WERI-Rb-1 (cell line): ENCODE data around the gene PXMP2.

Experiments used
- DNase-seq: peaks from one replicate; pipeline ENCODE4 v3.0.0-alpha.2; 2020
- H3K27ac ChIP-seq: fragments of 250-450 bp; sonication (Bioruptor Pico); 2 replicates; pipeline ENCODE4 v1.5.1; 2020; ENCODE audit warnings: mild to moderate bottlenecking, moderate library complexity
- H3K27me3 ChIP-seq: fragments of 250-450 bp; sonication (Bioruptor Pico); 2 replicates; pipeline ENCODE4 v1.5.1; 2021; ENCODE audit warnings: mild to moderate bottlenecking, low read depth, moderate library complexity; ENCODE audit not compliant: insufficient read depth, severe bottlenecking
- H3K36me3 ChIP-seq: fragments of 250-450 bp; sonication (Bioruptor Pico); 2 replicates; pipeline ENCODE4 v1.5.1; 2020; ENCODE audit warnings: mild to moderate bottlenecking, moderate library complexity
- H3K4me3 ChIP-seq: 2 replicates; pipeline ENCODE4 v1.5.1; 2011; ENCODE audit warnings: low read depth, mild to moderate bottlenecking, control low read depth, low read length
- H3K9me3 ChIP-seq: fragments of 250-450 bp; sonication (Bioruptor Pico); 2 replicates; pipeline ENCODE4 v1.5.1; 2021; ENCODE audit warnings: mild to moderate bottlenecking, moderate library complexity; ENCODE audit not compliant: severe bottlenecking
- CTCF ChIP-seq: IDR thresholded peaks from 2 replicates; pipeline ENCODE4 v1.5.1; 2011; ENCODE audit warnings: low read depth, mild to moderate bottlenecking, control low read depth, inconsistent platforms, low read length

Gene PXMP2

GRCh38 chr12:132719141-132719953, 32.0 kb downstream of the PXMP2 start:
- Histone ChIP-seq H3K36me3 (peaks cover 90% of the 10 kb centered on the region), H3K9me3 (no peaks in the 10 kb centered on the region), H3K27me3 (no peaks in the 10 kb centered on the region), H3K27ac (no peak overlapping the region), H3K4me3 (no peak overlapping the region)
- DNase-seq, result no peak
- TF ChIP-seq CTCF, result no peak

GRCh38 chr12:132719954-132720324, 32.6 kb downstream of the PXMP2 start:
- Histone ChIP-seq H3K9me3 (no peaks in the 10 kb centered on the region), H3K36me3 (peaks cover 90% of the 10 kb centered on the region), H3K4me3 (no peak overlapping the region), H3K27me3 (no peaks in the 10 kb centered on the region), H3K27ac (no peak overlapping the region)
- DNase-seq, result no peak
- no peak for TF ChIP-seq CTCF

GRCh38 chr12:132720606-132721345, 33.4 kb downstream of the PXMP2 start:
- no peak overlapping the region for H3K27ac ChIP-seq
- TF ChIP-seq CTCF, result no peak
- no peak for DNase-seq
- no peaks in the 10 kb centered on the region for H3K27me3 ChIP-seq
- H3K9me3 ChIP-seq, result no peaks in the 10 kb centered on the region
- H3K4me3 ChIP-seq, result no peak overlapping the region
- H3K36me3 ChIP-seq, result peaks cover 90% of the 10 kb centered on the region

GRCh38 chr12:132723015-132723763, 35.8 kb downstream of the PXMP2 start:
- TF ChIP-seq CTCF, result no peak
- no peaks in the 10 kb centered on the region for H3K27me3 ChIP-seq
- H3K36me3 ChIP-seq, result peaks cover 89% of the 10 kb centered on the region
- no peak for DNase-seq
- no peak overlapping the region for H3K4me3 ChIP-seq
- no peak overlapping the region for H3K27ac ChIP-seq
- H3K9me3 ChIP-seq, result no peaks in the 10 kb centered on the region

- H3K36me3 ChIP-seq, result peaks cover 93% of the 10 kb centered on the region
- H3K27ac ChIP-seq, result no peak overlapping the region
- TF ChIP-seq CTCF, result no peak
- no peak overlapping the region for H3K4me3 ChIP-seq
- no peaks in the 10 kb centered on the region for H3K27me3 ChIP-seq
- no peaks in the 10 kb centered on the region for H3K9me3 ChIP-seq
- no peak for DNase-seq
Observed at GRCh38 chr12:132723764-132724140, 36.4 kb downstream of the PXMP2 start.
